AG04450 (cell line): ENCODE results near the gene FAM114A1. TPM values are rescaled to one million over a fixed set of nuclear protein-coding genes. Genes with fewer than 3 reads are reported as not detected.

Experiments used
- CTCF ChIA-PET: fragments of 300-600, 350-600 bp; formaldehyde crosslinking; extraction: SDS; loops from one replicate; lab custom pipeline; 2022; ENCODE audit warnings: antibody characterized with exemption, inconsistent platforms; lab: Charles Lee
- POLR2A ChIA-PET: fragments of 350-600 bp; formaldehyde crosslinking; extraction: SDS; loops from one replicate; lab custom pipeline; 2021; ENCODE audit warnings: antibody characterized with exemption, inconsistent platforms; lab: Yijun Ruan, JAX
- DNase-seq: peaks from one replicate; pipeline ENCODE4 v3.0.0-alpha.2; 2011; ENCODE audit warnings: low read depth, low spot score
- H3K27ac ChIP-seq: one replicate; pipeline ENCODE4 v1.5.1; 2012; ENCODE audit warnings: low read depth, low read length, control low read depth
- H3K27me3 ChIP-seq: one replicate; pipeline ENCODE4 v1.6.0; 2012; ENCODE audit warnings: low read length; ENCODE audit not compliant: control insufficient read depth, insufficient read depth
- H3K4me3 ChIP-seq: 2 replicates; pipeline ENCODE4 v1.5.1; 2011; ENCODE audit warnings: mild to moderate bottlenecking, low read depth, low read length, control low read depth
- H3K9me3 ChIP-seq: 2 replicates; pipeline ENCODE4 v1.5.1; 2012; ENCODE audit warnings: low read length; ENCODE audit not compliant: control insufficient read depth, insufficient read depth
- polyA plus RNA-seq: library from polyadenylated mRNA; depleted of rRNA; stranded (reverse); fragments of >200 nt; gene quantifications from 2 replicates; pipeline ENCODE4 v1.2.3, GENCODE V29; 2011
- TF ChIP-seq, protein P1 (sequence below): IDR thresholded peaks from 2 replicates; pipeline ENCODE4 v1.5.1; 2011; ENCODE audit warnings: low read depth, low read length, control low read depth, inconsistent platforms

FAM114A1 gene
- polyA plus RNA-seq, 1 experiment, result 303 TPM

- ChIA-PET POLR2A (no interaction called here), CTCF (interaction anchor here (0.6 to 4.1 kb wide), 3 partner anchors 19 to 97 kb away, joined by 3 to 49 read pairs (median 3); no protein-coding TSS in a partner anchor)
- peak overlapping the region; percentile 20 for H3K4me3 ChIP-seq
- TF ChIP-seq, protein P1, sequence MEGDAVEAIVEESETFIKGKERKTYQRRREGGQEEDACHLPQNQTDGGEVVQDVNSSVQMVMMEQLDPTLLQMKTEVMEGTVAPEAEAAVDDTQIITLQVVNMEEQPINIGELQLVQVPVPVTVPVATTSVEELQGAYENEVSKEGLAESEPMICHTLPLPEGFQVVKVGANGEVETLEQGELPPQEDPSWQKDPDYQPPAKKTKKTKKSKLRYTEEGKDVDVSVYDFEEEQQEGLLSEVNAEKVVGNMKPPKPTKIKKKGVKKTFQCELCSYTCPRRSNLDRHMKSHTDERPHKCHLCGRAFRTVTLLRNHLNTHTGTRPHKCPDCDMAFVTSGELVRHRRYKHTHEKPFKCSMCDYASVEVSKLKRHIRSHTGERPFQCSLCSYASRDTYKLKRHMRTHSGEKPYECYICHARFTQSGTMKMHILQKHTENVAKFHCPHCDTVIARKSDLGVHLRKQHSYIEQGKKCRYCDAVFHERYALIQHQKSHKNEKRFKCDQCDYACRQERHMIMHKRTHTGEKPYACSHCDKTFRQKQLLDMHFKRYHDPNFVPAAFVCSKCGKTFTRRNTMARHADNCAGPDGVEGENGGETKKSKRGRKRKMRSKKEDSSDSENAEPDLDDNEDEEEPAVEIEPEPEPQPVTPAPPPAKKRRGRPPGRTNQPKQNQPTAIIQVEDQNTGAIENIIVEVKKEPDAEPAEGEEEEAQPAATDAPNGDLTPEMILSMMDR, result no peak
- H3K27me3 ChIP-seq, result no peaks in the 10 kb centered on the region
- H3K9me3 ChIP-seq, result no peaks in the 10 kb centered on the region
- peak overlapping the region; percentile 94 for H3K27ac ChIP-seq
- DNase-seq, result peak; percentile 55
Measured at GRCh38 chr4:38857354-38858096, 10.1 kb upstream of the FAM114A1 start.

GRCh38 chr4:38858097-38858420, 9.5 kb upstream of the FAM114A1 start:
- TF ChIP-seq, protein P1, result no peak
- ChIA-PET CTCF (interaction anchor here (1.5 kb wide), 1 partner anchor 55 kb away, joined by 3 read pairs; no protein-coding TSS in a partner anchor), POLR2A (no interaction called here)

GRCh38 chr4:38859501-38859900, 8.1 kb upstream of the FAM114A1 start:
- no peak for DNase-seq
- H3K27ac ChIP-seq, result no peak overlapping the region
- TF ChIP-seq, protein P1, result no peak
- H3K9me3 ChIP-seq, result no peaks in the 10 kb centered on the region
- H3K4me3 ChIP-seq, result no peak overlapping the region
- POLR2A ChIA-PET, result no interaction called here
- H3K27me3 ChIP-seq, result no peaks in the 10 kb centered on the region
- CTCF ChIA-PET, result interaction anchor here (0.9 to 1.5 kb wide), 2 partner anchors 56 to 77 kb away, joined by 3 read pairs; partner anchors contain the start of gene TLR10

More at GRCh38 chr4:38858097-38858420, 9.5 kb upstream of the FAM114A1 start:
- no peaks in the 10 kb centered on the region for H3K9me3 ChIP-seq
- DNase-seq, result no peak
- H3K4me3 ChIP-seq, result no peak overlapping the region
- H3K27ac ChIP-seq, result peak overlapping the region; percentile 94
- H3K27me3 ChIP-seq, result no peaks in the 10 kb centered on the region

DNA sequence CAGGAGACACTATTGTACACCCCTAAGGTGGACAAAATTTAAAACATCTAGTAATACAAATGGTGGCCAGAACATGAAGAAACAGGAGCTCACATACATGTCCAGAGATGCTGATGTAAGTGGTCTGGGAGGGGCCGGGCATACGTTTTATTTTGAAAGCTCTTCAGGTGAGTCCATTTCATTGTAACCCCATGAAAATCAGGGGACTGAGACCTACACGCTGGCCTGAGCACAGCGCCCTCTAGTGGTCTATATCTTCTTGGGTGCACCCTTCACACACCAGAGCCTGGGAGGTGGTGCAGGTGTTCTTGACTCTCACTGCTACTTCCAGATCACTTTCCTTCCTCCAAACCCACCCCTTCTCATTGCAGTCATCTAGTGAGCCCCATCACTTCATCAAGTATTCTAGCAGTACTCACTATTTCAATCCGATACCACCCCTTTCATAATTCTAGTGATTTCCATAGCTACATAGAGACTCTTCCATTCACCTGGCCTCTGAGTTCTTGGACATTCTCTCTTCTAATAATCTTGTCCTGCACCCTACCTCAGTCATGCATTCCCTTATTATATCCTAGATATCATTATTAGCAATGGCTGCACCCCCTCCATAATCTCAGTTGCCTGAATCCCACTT, 6.7 kb upstream of the FAM114A1 start:
- ChIA-PET CTCF (interaction anchor here (0.6 to 2.1 kb wide), 21 partner anchors 8 to 273 kb away, joined by 3 to 21 read pairs (median 3); partner anchors contain the start of gene TLR10), POLR2A (interaction anchor here (1.0 kb wide), 1 partner anchor 13 kb away, joined by 3 read pairs; no protein-coding TSS in a partner anchor)
- no peaks in the 10 kb centered on the region for H3K27me3 ChIP-seq
- no peak overlapping the region for H3K4me3 ChIP-seq
- TF ChIP-seq, protein P1, result peak; percentile 76
- H3K27ac ChIP-seq, result no peak overlapping the region
- no peaks in the 10 kb centered on the region for H3K9me3 ChIP-seq
- DNase-seq, result no peak
